Thoracic aorta (tissue), 2 donors: ENCODE results near the gene RAB28. TPM values are rescaled to one million over a fixed set of nuclear protein-coding genes. Genes with fewer than 3 reads are reported as not detected.

ENCODE experiments used
- ATAC-seq: fragments of 150-250 bp; one replicate; pipeline ENCODE4 v1.8.0; 2017; ENCODE audit warnings: low read depth; ENCODE audit not compliant: insufficient number of reproducible peaks, low FRiP score
- DNase-seq: peaks from one replicate; pipeline ENCODE4 v3.0.0-alpha.2; 2020; ENCODE audit warnings: low spot score
- H3K27ac ChIP-seq, 2 donors: fragments of 200-600 bp; sonication (generic); 1 replicate in 1 of 2; 2 replicates in 1 of 2; pipeline ENCODE4 v1.5.1; 2016; ENCODE audit warnings: mild to moderate bottlenecking in 2 of 2, moderate library complexity in 2 of 2
- H3K27me3 ChIP-seq: fragments of 200-600 bp; sonication (generic); replicated peaks from 2 replicates; pipeline ENCODE4 v1.6.0; 2016; ENCODE audit warnings: mild to moderate bottlenecking; ENCODE audit not compliant: insufficient read depth
- H3K36me3 ChIP-seq: fragments of 200-600 bp; sonication (generic); one replicate; pipeline ENCODE4 v1.5.1; 2016
- H3K4me1 ChIP-seq, 2 donors: fragments of 200-600 bp; sonication (generic); 1 replicate in 1 of 2; 2 replicates in 1 of 2; pipeline versions ENCODE4 v1.5.1 to v1.6.0; 2016; ENCODE audit warnings: low read depth in 2 of 2, mild to moderate bottlenecking in 1 of 2; ENCODE audit not compliant: control insufficient read depth in 1 of 2
- H3K4me3 ChIP-seq: fragments of 200-600 bp; sonication (generic); 2 replicates; pipeline ENCODE4 v1.5.1; 2016; ENCODE audit warnings: mild to moderate bottlenecking
- H3K9me3 ChIP-seq: fragments of 200-600 bp; sonication (generic); 2 replicates; pipeline ENCODE4 v1.5.1; 2016
- CTCF ChIP-seq: fragments of 200-600 bp; sonication (generic); IDR thresholded peaks from one replicate; pipeline ENCODE4 v1.5.1; 2019; ENCODE audit warnings: antibody characterized with exemption
- total RNA-seq, 2 donors: library from RNA; depleted of rRNA; stranded (reverse); fragments of >200 nt; gene quantifications; one replicate each; pipeline versions ENCODE4 v1.1.0 to v1.2.3, GENCODE V29; 2016

The RAB28 gene
- total RNA-seq, 2 donors from 2014 or later = 17.3 to 24.8 TPM

- H3K4me1 ChIP-seq = no peaks in the 10 kb centered on the region
- TF ChIP-seq CTCF = no peak
- no peak overlapping the region for H3K4me3 ChIP-seq
- DNase-seq = no peak
- H3K36me3 ChIP-seq = no peaks in the 10 kb centered on the region
- H3K27me3 ChIP-seq = no peaks in the 10 kb centered on the region
- no peaks in the 10 kb centered on the region for H3K9me3 ChIP-seq
- H3K27ac ChIP-seq = no peak overlapping the region
- ATAC-seq = no peak
Measured at GRCh38 chr4:13384055-13384454, 100.1 kb downstream of the RAB28 start.

- H3K27ac ChIP-seq = no peak overlapping the region
- no peaks in the 10 kb centered on the region for H3K27me3 ChIP-seq
- DNase-seq (no peak), ATAC-seq (no peak)
- H3K36me3 ChIP-seq = no peaks in the 10 kb centered on the region
- no peak overlapping the region for H3K4me3 ChIP-seq
- no peaks in the 10 kb centered on the region for H3K9me3 ChIP-seq
- no peaks in the 10 kb centered on the region for H3K4me1 ChIP-seq
- TF ChIP-seq CTCF = no peak
Measured at GRCh38 chr4:13378973-13379759, 105.0 kb downstream of the RAB28 start.

GRCh38 chr4:13371048-13371447 lies 113.1 kb downstream of the RAB28 start:
- DNase-seq = no peak
- no peak overlapping the region for H3K4me3 ChIP-seq
- H3K27me3 ChIP-seq = no peaks in the 10 kb centered on the region
- TF ChIP-seq CTCF = no peak
- H3K27ac ChIP-seq = no peak overlapping the region
- no peaks in the 10 kb centered on the region for H3K4me1 ChIP-seq
- no peaks in the 10 kb centered on the region for H3K9me3 ChIP-seq
- H3K36me3 ChIP-seq = no peaks in the 10 kb centered on the region
- no peak for ATAC-seq

- DNase-seq (no peak), ATAC-seq (no peak)
- Histone ChIP-seq H3K9me3 (no peaks in the 10 kb centered on the region), H3K4me3 (no peak overlapping the region), H3K27me3 (no peaks in the 10 kb centered on the region), H3K36me3 (no peaks in the 10 kb centered on the region), H3K27ac (no peak overlapping the region), H3K4me1 (no peaks in the 10 kb centered on the region)
- no peak for TF ChIP-seq CTCF
Measured at GRCh38 chr4:13368217-13368616, 115.9 kb downstream of the RAB28 start.

- Histone ChIP-seq H3K27me3 (no peaks in the 10 kb centered on the region), H3K4me3 (no peak overlapping the region), H3K36me3 (no peaks in the 10 kb centered on the region), H3K27ac (no peak overlapping the region), H3K9me3 (no peaks in the 10 kb centered on the region), H3K4me1 (no peaks in the 10 kb centered on the region)
- ATAC-seq (no peak), DNase-seq (no peak)
- no peak for TF ChIP-seq CTCF
Measured at GRCh38 chr4:13367691-13368090, 116.4 kb downstream of the RAB28 start.
